Calu3 (cell line): ENCODE measurements around the gene KCMF1. TPM values are rescaled to one million over a fixed set of nuclear protein-coding genes. Genes with fewer than 3 reads are reported as not detected.

Experiments used
- BruUV-seq: library from RNA; stranded (reverse); fragments of 400-500 nt; replicated peaks from 2 replicates; lab custom pipeline; 2021; lab: Mats Ljungman, UMichigan
- CTCF ChIA-PET: fragments of 300-600 bp; sonication (Branson Sonifier 250); formaldehyde crosslinking; loops from one replicate; lab custom pipeline; 2022; ENCODE audit warnings: antibody characterized with exemption; lab: Charles Lee
- DNase-seq: peaks from one replicate; pipeline ENCODE4 v3.0.0; 2022
- H3K27ac Mint-ChIP-seq: one replicate; pipeline ENCODE4 v1.8.0; 2022; ENCODE audit warnings: mixed read lengths; ENCODE audit not compliant: unreplicated experiment
- H3K27me3 Mint-ChIP-seq: one replicate; pipeline ENCODE4 v1.8.0; 2022; ENCODE audit warnings: mixed read lengths; ENCODE audit not compliant: unreplicated experiment
- H3K36me3 Mint-ChIP-seq: one replicate; pipeline ENCODE4 v1.8.0; 2022; ENCODE audit warnings: mild to moderate bottlenecking, moderate library complexity, mixed read lengths; ENCODE audit not compliant: insufficient read depth, unreplicated experiment
- H3K4me1 Mint-ChIP-seq: one replicate; pipeline ENCODE4 v1.8.0; 2022; ENCODE audit warnings: mild to moderate bottlenecking, low read depth, mixed read lengths; ENCODE audit not compliant: unreplicated experiment
- H3K4me3 Mint-ChIP-seq: one replicate; pipeline ENCODE4 v1.8.0; 2022; ENCODE audit warnings: mild to moderate bottlenecking, low read depth, moderate library complexity, mixed read lengths; ENCODE audit not compliant: unreplicated experiment
- H3K9me3 Mint-ChIP-seq: one replicate; pipeline ENCODE4 v1.8.0; 2022; ENCODE audit warnings: low read depth, mixed read lengths; ENCODE audit not compliant: unreplicated experiment
- intact Hi-C: fragments of 100-400 bp; cut with micrococcal nuclease; formaldehyde crosslinking; loops from one replicate; pipeline ENCODE4 v1.10.0; 2022; ENCODE audit not compliant: unreplicated experiment
- total RNA-seq: library from RNA; stranded (reverse); gene quantifications from 2 replicates; pipeline ENCODE4 v1.2.3, GENCODE V29; 2022
- TF ChIP-seq, protein P1 (sequence below): fragments of 200-600 bp; IDR thresholded peaks from one replicate; pipeline ENCODE4 v1.8.0; 2022; ENCODE audit warnings: antibody characterized with exemption; ENCODE audit not compliant: unreplicated experiment

Gene KCMF1
- total RNA-seq, 1 experiment from 2014 or later = 69.8 TPM

DNA sequence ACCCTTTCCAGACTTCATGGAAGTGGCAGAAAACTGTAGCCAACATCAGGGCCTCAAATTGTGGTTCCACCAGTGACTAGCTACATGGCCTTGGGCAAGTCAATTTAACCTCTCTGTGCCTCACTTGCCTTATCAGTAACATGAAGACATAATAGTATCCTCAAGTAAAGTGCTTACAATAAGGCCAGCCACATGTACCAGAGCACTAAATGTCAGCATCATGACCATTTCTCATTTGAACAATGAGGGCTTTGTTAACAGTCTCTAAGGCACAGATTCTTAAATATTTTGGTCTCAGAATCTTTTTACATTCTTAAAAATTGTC is 5.8 kb upstream of the KCMF1 start:
- H3K4me3 Mint-ChIP-seq = no peak overlapping the region
- H3K27ac Mint-ChIP-seq = peak overlapping the region; percentile 57
- TF ChIP-seq, protein P1, sequence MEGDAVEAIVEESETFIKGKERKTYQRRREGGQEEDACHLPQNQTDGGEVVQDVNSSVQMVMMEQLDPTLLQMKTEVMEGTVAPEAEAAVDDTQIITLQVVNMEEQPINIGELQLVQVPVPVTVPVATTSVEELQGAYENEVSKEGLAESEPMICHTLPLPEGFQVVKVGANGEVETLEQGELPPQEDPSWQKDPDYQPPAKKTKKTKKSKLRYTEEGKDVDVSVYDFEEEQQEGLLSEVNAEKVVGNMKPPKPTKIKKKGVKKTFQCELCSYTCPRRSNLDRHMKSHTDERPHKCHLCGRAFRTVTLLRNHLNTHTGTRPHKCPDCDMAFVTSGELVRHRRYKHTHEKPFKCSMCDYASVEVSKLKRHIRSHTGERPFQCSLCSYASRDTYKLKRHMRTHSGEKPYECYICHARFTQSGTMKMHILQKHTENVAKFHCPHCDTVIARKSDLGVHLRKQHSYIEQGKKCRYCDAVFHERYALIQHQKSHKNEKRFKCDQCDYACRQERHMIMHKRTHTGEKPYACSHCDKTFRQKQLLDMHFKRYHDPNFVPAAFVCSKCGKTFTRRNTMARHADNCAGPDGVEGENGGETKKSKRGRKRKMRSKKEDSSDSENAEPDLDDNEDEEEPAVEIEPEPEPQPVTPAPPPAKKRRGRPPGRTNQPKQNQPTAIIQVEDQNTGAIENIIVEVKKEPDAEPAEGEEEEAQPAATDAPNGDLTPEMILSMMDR = no peak
- DNase-seq = no peak
- H3K9me3 Mint-ChIP-seq = no peaks in the 10 kb centered on the region
- peaks cover 53% of the 10 kb centered on the region for H3K4me1 Mint-ChIP-seq
- intact Hi-C loops = no loop called here
- no peaks in the 10 kb centered on the region for H3K27me3 Mint-ChIP-seq
- no TSS peak for BruUV-seq
- H3K36me3 Mint-ChIP-seq = peaks cover 81% of the 10 kb centered on the region
- CTCF ChIA-PET = no interaction called here

DNA sequence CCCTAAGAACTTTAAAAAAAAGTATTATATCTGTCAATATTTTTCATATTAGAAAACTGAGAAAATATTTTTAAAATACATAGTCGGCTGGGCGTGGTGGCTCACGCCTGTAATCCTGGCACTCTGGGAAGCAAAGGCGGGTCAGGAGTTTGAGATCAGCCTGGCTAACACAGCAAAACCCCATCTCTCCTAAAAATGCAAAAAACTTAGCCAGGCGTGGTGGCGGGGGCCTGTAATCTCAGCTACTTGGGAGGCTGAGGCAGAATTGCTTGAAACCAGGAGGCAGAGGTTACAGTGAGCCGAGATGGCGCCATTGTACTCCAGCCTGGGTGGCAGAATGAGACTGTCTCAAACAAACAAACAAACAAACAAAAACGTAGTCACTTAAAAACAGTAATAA is 5.1 kb upstream of the KCMF1 start:
- no peak for DNase-seq
- TF ChIP-seq, protein P1 = no peak
- Mint-ChIP-seq H3K4me3 (no peak overlapping the region), H3K36me3 (peaks cover 81% of the 10 kb centered on the region), H3K27ac (no peak overlapping the region), H3K27me3 (no peaks in the 10 kb centered on the region), H3K4me1 (peaks cover 50% of the 10 kb centered on the region), H3K9me3 (no peaks in the 10 kb centered on the region)
- BruUV-seq = no TSS peak
- intact Hi-C loops = no loop called here
- CTCF ChIA-PET = no interaction called here

DNA sequence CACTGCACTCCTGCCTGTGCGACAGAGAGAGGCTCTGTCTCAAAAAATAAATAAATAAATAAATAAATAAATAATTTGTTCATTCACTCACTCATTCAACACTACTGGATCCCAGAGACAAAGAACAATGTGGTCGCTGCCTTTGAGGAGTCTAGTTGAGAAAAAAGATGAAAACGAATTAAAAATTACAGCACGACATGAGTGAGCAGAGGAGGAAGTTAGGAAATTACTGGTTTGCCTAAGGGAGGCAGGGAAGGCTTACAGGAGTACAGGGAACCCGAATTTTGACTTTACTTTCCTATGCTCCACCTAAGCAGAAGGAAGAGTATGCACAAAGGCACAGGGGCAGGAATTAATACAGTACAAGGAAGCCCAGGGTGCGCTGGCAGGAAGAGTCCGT is 4.2 kb upstream of the KCMF1 start:
- peaks cover 44% of the 10 kb centered on the region for H3K4me1 Mint-ChIP-seq
- H3K27ac Mint-ChIP-seq = peak overlapping the region; percentile 75
- CTCF ChIA-PET = no interaction called here
- no TSS peak for BruUV-seq
- no peak overlapping the region for H3K4me3 Mint-ChIP-seq
- peaks cover 79% of the 10 kb centered on the region for H3K36me3 Mint-ChIP-seq
- H3K27me3 Mint-ChIP-seq = no peaks in the 10 kb centered on the region
- DNase-seq = no peak
- TF ChIP-seq, protein P1 = no peak
- intact Hi-C loops = no loop called here
- H3K9me3 Mint-ChIP-seq = no peaks in the 10 kb centered on the region

DNA sequence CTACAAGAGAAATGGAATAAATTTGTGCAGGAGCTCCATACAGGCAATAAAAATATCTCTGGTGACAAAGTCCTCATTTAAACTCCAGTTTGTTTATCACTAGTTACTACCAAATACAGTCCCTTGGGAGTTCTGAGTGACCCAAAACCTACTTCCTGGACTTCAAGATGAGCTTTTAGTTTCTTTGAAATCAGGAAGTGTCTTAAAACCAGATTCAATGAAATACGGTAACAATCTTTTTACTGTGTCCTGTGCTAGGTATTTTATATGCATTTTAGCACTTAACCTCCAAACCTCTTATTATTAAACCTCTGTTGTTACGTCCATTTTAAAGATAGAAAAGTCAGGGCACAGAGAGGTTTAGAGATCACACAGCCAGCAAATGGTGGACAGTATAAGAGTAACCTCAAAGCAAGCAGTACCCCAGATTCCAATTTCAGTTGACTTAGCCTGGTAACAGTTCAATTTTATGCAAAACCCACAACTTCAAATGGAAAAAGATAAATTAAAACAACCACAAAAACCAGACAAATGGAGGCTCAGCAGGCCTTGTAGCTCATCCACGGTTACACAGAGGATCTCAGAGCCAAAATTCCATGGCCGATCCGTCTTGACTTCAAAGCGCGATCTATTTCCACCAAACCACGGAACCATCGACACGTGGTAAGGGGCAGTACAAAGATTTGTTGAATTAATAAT is 1.3 kb upstream of the KCMF1 start:
- CTCF ChIA-PET = interaction anchor here (0.6 to 3.2 kb wide), 5 partner anchors 11 to 315 kb away, joined by 3 to 25 read pairs (median 4); no protein-coding TSS in a partner anchor
- Mint-ChIP-seq H3K36me3 (peaks cover 69% of the 10 kb centered on the region), H3K4me1 (peaks cover 24% of the 10 kb centered on the region), H3K27ac (peak overlapping the region; percentile 99), H3K27me3 (no peaks in the 10 kb centered on the region), H3K9me3 (no peaks in the 10 kb centered on the region), H3K4me3 (peak overlapping the region; percentile 71)
- TF ChIP-seq, protein P1 = no peak
- BruUV-seq = TSS peak; percentile 66
- DNase-seq = no peak
- intact Hi-C loops = no loop called here
